K562 (cell line): ENCODE results near the gene SPRN. TPM values are rescaled to one million over a fixed set of nuclear protein-coding genes. Genes with fewer than 3 reads are reported as not detected.

ENCODE experiments used
- DACH1 ChIP-seq: fragments of 450-650 bp; IDR thresholded peaks from 2 replicates; pipeline ENCODE4 v1.6.1; 2018; ENCODE audit not compliant: partially characterized antibody
- GTF2F1 ChIP-seq: IDR thresholded peaks from 2 replicates; pipeline ENCODE4 v1.6.1; 2011; ENCODE audit warnings: low read depth, low read length, improper control_type of control experiment
- POLR3G ChIP-seq: IDR thresholded peaks from 2 replicates; pipeline ENCODE4 v1.6.1; 2011; ENCODE audit not compliant: insufficient read length, insufficient replicate concordance; ENCODE audit errors: extremely low read depth
- SOX6 ChIP-seq: fragments of 450-650 bp; IDR thresholded peaks from 2 replicates; pipeline ENCODE4 v1.6.1; 2014; ENCODE audit warnings: mild to moderate bottlenecking
- ZBTB40 ChIP-seq, 2 experiments: fragments of 450-650 bp in 1 of 2; sonication (generic) in 1 of 2; formaldehyde crosslinking in 1 of 2; IDR thresholded peaks; 2 replicates each; pipeline versions ENCODE4 v1.7.1 to v1.9.0; 2016 to 2022; ENCODE audit warnings: inconsistent platforms in 1 of 2, mild to moderate bottlenecking in 1 of 2, missing genetic modification reagents in 1 of 2
- polyA plus RNA-seq, 8 experiments: library from polyadenylated mRNA; depleted of rRNA in 4 of 8; stranded (reverse) in 5 of 8; unstranded in 3 of 8; fragments of >200 nt; fragmentation: Nextera tagmentation in 2 of 8; fragmentation: Illumina TruSeq in 1 of 8; extraction: Ambion mirVana in 2 of 8; extraction: Trizol in 1 of 8; gene quantifications; 2 replicates each; pipeline versions ENCODE4 v1.2.1 to v1.2.3, GENCODE V29; 2011 to 2014; ENCODE audit warnings: inconsistent platforms in 1 of 8, missing spikeins in 1 of 8
- total RNA-seq, 7 experiments: library from RNA; depleted of rRNA in 6 of 7; stranded (reverse); fragments of >200 nt in 6 of 7; fragmentation: Illumina TruSeq in 2 of 7; extraction: Trizol in 2 of 7; gene quantifications; 2 replicates each; pipeline versions ENCODE4 v1.2.1 to v1.2.3, GENCODE V29; 2011 to 2021; ENCODE audit warnings: low replicate concordance in 1 of 7

Gene SPRN
- total and polyA plus RNA-seq, 9 of the 15 experiments (the other 6 are each of a cell fraction or from before 2014, with no cell fraction given) = 0.04 TPM; not detected in 8

- no peak for TF ChIP-seq ZBTB40 (IDR thresholded peaks at IDR 0.05)
- no peak for TF ChIP-seq ZBTB40 (CRISPR knock-in tag; IDR thresholded peaks at IDR 0.05)
- no peak for TF ChIP-seq DACH1
- TF ChIP-seq POLR3G = no peak
- no peak for TF ChIP-seq GTF2F1
- TF ChIP-seq SOX6 = no peak
- TF ChIP-seq, all 486 proteins: peak for 0
Observed at GRCh38 chr10:133464582-133465031, 40.2 kb upstream of the SPRN start (continued).
